Panc1 (cell line): ENCODE measurements around the gene ALOX15B. TPM values are rescaled to one million over a fixed set of nuclear protein-coding genes. Genes with fewer than 3 reads are reported as not detected.

ENCODE experiments used
- ATAC-seq: fragments of 200-7000 bp; cut with Tn5 transposase; 2 replicates; pipeline ENCODE4 v1.9.1; 2020; ENCODE audit warnings: mild to moderate bottlenecking, moderate library complexity
- BruUV-seq: library from RNA; stranded (reverse); fragments of 400-500 nt; replicated peaks from 2 replicates; lab custom pipeline; 2021; lab: Mats Ljungman, UMichigan
- CTCF ChIA-PET: fragments of 300-600 bp; sonication (Branson Sonifier 250); formaldehyde crosslinking; loops from one replicate; lab custom pipeline; 2022; ENCODE audit warnings: antibody characterized with exemption; lab: Charles Lee
- POLR2A ChIA-PET: fragments of 300-600 bp; sonication (Branson Sonifier 250); formaldehyde crosslinking; loops from one replicate; lab custom pipeline; 2022; ENCODE audit warnings: antibody characterized with exemption; lab: Charles Lee
- DNase-seq: peaks from one replicate; pipeline ENCODE4 v3.0.0-alpha.2; 2010; ENCODE audit warnings: low read depth, low spot score
- H3K27ac ChIP-seq: 2 replicates; pipeline ENCODE4 v1.5.1; 2011; ENCODE audit warnings: mild to moderate bottlenecking, low read length, inconsistent platforms
- H3K27me3 ChIP-seq: fragments of 200-500 bp; sonication (Bioruptor generic); 2 replicates; pipeline ENCODE4 v1.6.0; 2014; ENCODE audit warnings: low read length, inconsistent platforms; ENCODE audit not compliant: control insufficient read depth, insufficient read depth
- H3K36me3 ChIP-seq: fragments of 200-500 bp; sonication (Bioruptor generic); 2 replicates; pipeline ENCODE4 v1.5.1; 2014; ENCODE audit warnings: inconsistent platforms, mild to moderate bottlenecking, low read length, moderate library complexity; ENCODE audit not compliant: control insufficient read depth, insufficient read depth
- H3K4me1 ChIP-seq: 2 replicates; pipeline ENCODE4 v1.5.1; 2011; ENCODE audit warnings: inconsistent platforms, mild to moderate bottlenecking, low read length, moderate library complexity; ENCODE audit not compliant: control insufficient read depth, insufficient read depth
- H3K4me3 ChIP-seq, 2 experiments: 2 replicates each; pipeline ENCODE4 v1.5.1; 2011 to 2012; ENCODE audit warnings: low read depth in 2 of 2, low read length in 2 of 2, mild to moderate bottlenecking in 2 of 2, inconsistent platforms in 1 of 2, moderate library complexity in 1 of 2
- H3K9me3 ChIP-seq: fragments of 200-500 bp; sonication (Bioruptor generic); 2 replicates; pipeline ENCODE4 v1.5.1; 2014; ENCODE audit warnings: low read depth, mild to moderate bottlenecking, inconsistent platforms, low read length, moderate library complexity; ENCODE audit not compliant: control insufficient read depth, insufficient read depth
- CTCF ChIP-seq: fragments of 450-650 bp; IDR thresholded peaks from 2 replicates; pipeline ENCODE4 v1.5.1; 2017; ENCODE audit warnings: mild to moderate bottlenecking
- POLR2AphosphoS5 ChIP-seq: IDR thresholded peaks from 2 replicates; pipeline ENCODE4 v1.6.1; 2012; ENCODE audit warnings: mild to moderate bottlenecking, low read depth, low read length, moderate library complexity
- REST ChIP-seq, 2 experiments: IDR thresholded peaks; 2 replicates each; pipeline ENCODE4 v1.6.1; 2011 to 2012; ENCODE audit warnings: low read depth in 2 of 2, control low read depth in 1 of 2, low read length in 1 of 2, mild to moderate bottlenecking in 1 of 2, moderate library complexity in 1 of 2; ENCODE audit not compliant: insufficient read depth in 1 of 2
- SIN3A ChIP-seq: IDR thresholded peaks from 2 replicates; pipeline ENCODE4 v1.6.1; 2012; ENCODE audit warnings: low read depth, mild to moderate bottlenecking, low read length, moderate library complexity, borderline replicate concordance; ENCODE audit not compliant: insufficient read depth
- TCF7L2 ChIP-seq: IDR thresholded peaks from 2 replicates; pipeline ENCODE4 v1.6.1; 2011; ENCODE audit warnings: mild to moderate bottlenecking, low read depth, low read length, inconsistent platforms
- in situ Hi-C: cut with HindIII; loops from 2 replicates; pipeline ENCODE4 v1.10.0; 2016; ENCODE audit warnings: low sequenced_read_pairs, low pct_unique_long_range_greater_than_20kb
- intact Hi-C: fragments of 100-400 bp; cut with micrococcal nuclease; formaldehyde crosslinking; loops from one replicate; pipeline ENCODE4 v1.10.0; 2022; ENCODE audit not compliant: unreplicated experiment
- total RNA-seq: library from RNA; stranded (reverse); gene quantifications from one replicate; pipeline ENCODE4 v1.2.1, GENCODE V29; 2021; ENCODE audit not compliant: unreplicated experiment

ALOX15B gene
- total RNA-seq, 1 experiment from 2014 or later, result not detected

GRCh38 chr17:8062435-8062806, 23.6 kb downstream of the ALOX15B start:
- H3K9me3 ChIP-seq, result no peaks in the 10 kb centered on the region
- TF ChIP-seq CTCF (no peak), POLR2AphosphoS5 (no peak), REST (IDR thresholded peaks at IDR 0.05; ENCODE audit: insufficient read depth in 1 of 2, low read depth in 2 of 2, low read length in 1 of 2) (no peak), SIN3A (no peak), TCF7L2 (no peak)
- CTCF ChIA-PET, result interaction anchor here (0.6 kb wide), 1 partner anchor 144 kb away, joined by 5 read pairs; no protein-coding TSS in a partner anchor
- no peak overlapping the region for H3K4me3 ChIP-seq
- no peak for ATAC-seq
- POLR2A ChIA-PET, result no interaction called here
- H3K27ac ChIP-seq, result no peak overlapping the region
- no peaks in the 10 kb centered on the region for H3K36me3 ChIP-seq
- DNase-seq, result no peak
- peaks cover 4% of the 10 kb centered on the region for H3K27me3 ChIP-seq
- no TSS peak for BruUV-seq
- H3K4me1 ChIP-seq, result peaks cover 10% of the 10 kb centered on the region
- in situ Hi-C loops, result no loop called here
- intact Hi-C loops, result no loop called here

GRCh38 chr17:8062807-8063483, 24.1 kb downstream of the ALOX15B start:
- TF ChIP-seq TCF7L2 (no peak), POLR2AphosphoS5 (no peak), SIN3A (no peak), CTCF (no peak), REST (IDR thresholded peaks at IDR 0.05; ENCODE audit: insufficient read depth in 1 of 2, low read depth in 2 of 2, low read length in 1 of 2) (no peak)
- H3K27me3 ChIP-seq, result peaks cover 4% of the 10 kb centered on the region
- no peaks in the 10 kb centered on the region for H3K36me3 ChIP-seq
- peaks cover 8% of the 10 kb centered on the region for H3K4me1 ChIP-seq
- in situ Hi-C loops (no loop called here), intact Hi-C loops (no loop called here)
- H3K9me3 ChIP-seq, result no peaks in the 10 kb centered on the region
- DNase-seq (no peak), ATAC-seq (no peak)
- POLR2A ChIA-PET, result no interaction called here
- no peak overlapping the region for H3K27ac ChIP-seq
- no peak overlapping the region for H3K4me3 ChIP-seq
- CTCF ChIA-PET, result no interaction called here
- no TSS peak for BruUV-seq
